ACHN (cell line): ENCODE measurements around the gene RAD51B.

Experiments
- DNase-seq: peaks from one replicate; pipeline ENCODE4 v3.0.0-alpha.2; 2015
- in situ Hi-C: cut with HindIII; loops from 2 replicates; pipeline ENCODE4 v1.10.0; 2017; ENCODE audit warnings: low sequenced_read_pairs, low pct_ligation_motif_present, low pct_unique_long_range_greater_than_20kb

The RAD51B gene

DNA sequence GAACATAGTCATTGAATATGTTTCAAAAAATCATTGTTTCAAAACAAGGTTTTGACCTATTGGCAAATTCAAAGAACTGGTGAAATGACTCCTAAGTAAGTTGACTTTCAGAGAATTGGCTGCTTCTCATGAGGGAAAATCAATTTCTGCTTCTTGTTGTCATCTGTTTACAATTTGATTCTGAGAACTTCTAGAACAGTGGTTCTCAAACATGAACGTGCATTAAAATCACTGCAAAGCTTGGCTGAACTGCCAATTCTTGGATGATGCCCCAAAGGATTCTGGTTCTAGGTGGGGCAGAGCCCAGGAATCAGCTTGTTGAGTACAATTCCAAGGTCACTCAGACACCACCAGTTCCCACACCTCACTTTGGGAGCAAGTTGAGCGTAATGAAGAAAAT, 889.4 kb downstream of the RAD51B start:
- in situ Hi-C loops, result no loop called here

DNA sequence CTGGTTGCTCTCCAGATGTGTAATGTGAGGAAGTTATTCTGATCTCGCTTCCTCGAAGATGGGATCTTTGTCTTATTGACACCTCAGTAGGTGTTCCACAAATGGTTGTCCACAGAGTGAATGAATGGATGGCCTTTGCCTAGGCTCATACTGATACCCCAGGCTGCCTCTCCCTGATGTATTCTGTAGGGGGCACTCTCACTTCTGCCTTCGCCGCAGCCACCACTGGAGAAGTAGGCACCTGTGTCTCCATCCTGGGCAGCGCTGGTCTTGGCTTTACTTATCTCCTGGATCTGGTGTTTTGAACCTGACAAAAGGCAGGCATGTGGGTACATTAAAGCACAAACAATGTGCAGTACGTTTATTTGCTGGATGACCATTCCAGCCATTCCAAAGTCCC, 891.2 kb downstream of the RAD51B start:
- DNase-seq, result no peak
- in situ Hi-C loops, result no loop called here

More for the DNA sequence above, 889.4 kb downstream of the RAD51B start:
- DNase-seq, result no peak

DNA sequence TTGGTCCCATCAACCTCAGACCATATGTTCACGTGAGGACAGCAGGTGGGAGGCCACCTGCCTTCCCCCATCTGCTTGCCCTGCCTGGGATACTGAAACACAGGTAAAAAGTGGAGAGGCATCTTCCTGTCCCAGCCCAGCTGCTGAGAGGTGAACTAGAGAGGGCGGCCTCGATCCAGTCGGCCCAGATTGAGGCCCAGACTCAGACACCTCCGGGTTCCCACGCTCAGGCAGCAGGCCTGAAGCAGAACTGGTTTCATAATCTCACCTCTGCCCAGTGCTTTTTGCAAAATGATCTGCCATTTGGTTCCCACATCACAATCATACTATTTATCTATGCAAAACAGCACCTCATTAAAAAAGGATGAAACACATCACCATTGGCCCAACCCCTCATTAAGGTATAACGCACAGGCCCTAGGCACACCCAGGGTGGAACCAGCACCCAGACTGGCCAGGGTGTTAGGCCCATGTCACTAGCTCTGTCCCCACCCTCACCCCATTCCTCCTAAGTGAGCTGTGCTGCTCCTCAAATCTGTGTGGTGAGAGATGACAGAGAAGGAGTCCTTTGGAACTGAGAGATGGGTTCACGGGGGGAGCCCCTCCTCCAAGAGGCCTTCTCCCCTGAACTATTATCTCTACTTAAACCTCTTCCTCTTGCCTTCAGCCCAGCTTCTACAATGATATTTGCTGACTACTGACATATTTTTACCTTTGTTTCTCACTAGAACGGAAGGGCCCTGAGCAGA, 892.2 kb downstream of the RAD51B start:
- in situ Hi-C loops, result no loop called here
- DNase-seq, result no peak

DNA sequence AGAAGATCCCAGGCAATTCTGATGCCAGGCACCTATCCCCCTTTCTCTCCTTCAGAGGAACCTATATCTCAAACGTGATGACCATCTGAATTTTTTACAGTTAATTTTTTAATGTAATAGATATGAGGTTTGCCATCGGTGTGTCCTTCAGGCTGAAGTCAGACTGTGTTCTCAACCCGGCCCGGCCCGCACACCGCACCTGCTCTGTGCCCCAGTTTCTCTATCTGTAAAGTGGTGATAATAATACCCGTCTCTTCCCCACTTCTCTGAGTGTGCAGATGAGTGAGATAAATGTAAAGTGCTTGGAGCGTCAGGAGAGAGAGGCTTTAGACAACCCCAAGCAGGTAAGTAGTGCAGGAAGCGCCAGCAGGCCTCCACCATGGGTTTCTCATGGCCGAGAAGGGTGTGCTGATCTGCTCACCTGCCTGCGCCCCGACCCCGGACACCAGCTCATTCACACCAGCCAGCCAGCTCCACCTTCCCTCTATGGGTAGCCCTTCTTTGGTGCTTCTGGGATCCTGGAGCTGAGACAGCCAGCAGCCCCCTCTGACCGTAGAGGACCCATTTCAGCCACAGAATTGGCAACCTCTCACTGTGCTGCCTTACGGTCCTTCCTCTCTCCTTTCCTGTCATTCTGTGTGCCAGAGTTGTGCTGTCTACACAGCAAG, 893.3 kb downstream of the RAD51B start:
- no peak for DNase-seq
- in situ Hi-C loops, result no loop called here

DNA sequence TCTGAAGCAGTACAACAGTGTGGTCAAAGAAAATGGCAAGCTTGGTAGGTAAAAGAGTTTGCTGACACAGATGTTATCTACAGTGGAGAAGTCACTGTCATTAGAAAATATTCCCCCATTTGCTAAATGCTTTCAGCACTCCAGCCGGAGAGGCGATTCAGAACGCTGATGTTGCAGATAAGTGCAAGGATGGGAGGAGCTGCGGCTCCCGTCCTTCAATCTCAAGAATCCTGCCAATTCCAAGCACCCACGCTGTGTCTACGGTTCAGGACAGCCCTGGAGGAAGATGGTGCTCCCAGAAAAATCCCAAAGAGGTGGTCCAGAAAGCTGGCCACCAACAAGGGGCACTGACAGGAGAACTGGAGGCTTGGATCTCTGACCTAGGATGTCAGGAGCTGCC, 894.2 kb downstream of the RAD51B start:
- in situ Hi-C loops, result no loop called here
- no peak for DNase-seq

DNA sequence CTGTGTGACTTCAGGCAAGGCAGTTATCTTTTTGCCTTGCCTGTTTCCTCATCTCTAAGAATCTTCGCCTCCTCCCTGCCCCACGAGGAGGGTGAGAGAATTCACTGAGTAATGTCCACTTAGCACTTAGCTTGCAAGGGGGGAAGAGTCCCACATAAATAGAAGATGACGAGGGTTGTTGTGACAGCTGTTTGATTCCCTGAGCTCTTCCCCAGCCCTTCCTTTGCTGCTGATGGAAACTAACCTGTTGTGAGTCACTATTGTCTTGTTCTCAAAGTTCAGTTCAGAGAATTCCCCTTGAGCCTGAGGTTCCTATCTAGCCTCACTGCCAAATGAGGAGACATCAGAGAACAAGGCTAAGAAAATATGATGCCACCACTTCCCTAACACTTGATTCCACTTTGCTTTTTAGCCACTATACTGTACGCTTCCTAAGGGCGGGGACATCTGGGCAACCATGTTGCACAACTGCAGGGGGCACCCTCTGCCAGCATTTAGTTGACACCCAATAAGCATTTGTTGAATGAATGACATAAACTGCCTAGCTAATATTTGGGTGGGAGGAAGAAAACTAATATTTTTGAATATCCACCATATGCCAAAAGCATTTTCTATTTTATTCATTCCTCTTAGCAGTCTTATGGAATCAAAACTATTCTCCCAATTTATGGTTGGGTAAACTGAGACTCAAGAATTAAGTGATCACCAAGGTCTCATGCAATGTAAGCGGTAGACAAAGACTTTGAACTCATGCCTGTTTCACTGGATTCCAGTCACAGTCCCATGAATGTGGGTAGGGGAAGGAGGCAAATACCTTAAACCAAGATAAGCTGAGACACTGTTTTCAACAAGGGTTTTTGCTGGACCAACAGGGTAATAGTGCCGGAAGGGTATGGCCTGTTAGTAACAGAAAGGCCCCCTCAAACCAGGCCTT, 895.7 kb downstream of the RAD51B start:
- in situ Hi-C loops, result no loop called here
- DNase-seq, result no peak

DNA sequence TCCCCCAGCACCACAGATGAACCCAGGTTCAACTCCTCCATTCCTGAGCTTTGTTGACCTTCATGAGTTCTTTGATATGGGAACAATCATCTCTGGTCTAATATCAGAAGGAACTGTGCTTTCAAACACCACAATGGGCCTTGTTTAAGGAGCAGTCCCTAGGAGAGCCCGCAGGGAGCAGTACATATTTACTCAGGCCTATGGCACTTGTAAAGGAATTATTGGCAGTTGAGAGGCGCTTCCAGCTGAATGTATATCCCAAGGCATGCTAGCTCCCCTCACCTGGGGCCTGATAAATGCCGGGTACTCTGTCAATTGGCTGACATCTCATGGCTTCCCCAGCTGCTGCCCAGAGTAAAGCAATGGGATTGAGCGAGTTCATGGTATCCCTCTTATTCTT, 897.1 kb downstream of the RAD51B start:
- in situ Hi-C loops, result no loop called here
- no peak for DNase-seq

DNA sequence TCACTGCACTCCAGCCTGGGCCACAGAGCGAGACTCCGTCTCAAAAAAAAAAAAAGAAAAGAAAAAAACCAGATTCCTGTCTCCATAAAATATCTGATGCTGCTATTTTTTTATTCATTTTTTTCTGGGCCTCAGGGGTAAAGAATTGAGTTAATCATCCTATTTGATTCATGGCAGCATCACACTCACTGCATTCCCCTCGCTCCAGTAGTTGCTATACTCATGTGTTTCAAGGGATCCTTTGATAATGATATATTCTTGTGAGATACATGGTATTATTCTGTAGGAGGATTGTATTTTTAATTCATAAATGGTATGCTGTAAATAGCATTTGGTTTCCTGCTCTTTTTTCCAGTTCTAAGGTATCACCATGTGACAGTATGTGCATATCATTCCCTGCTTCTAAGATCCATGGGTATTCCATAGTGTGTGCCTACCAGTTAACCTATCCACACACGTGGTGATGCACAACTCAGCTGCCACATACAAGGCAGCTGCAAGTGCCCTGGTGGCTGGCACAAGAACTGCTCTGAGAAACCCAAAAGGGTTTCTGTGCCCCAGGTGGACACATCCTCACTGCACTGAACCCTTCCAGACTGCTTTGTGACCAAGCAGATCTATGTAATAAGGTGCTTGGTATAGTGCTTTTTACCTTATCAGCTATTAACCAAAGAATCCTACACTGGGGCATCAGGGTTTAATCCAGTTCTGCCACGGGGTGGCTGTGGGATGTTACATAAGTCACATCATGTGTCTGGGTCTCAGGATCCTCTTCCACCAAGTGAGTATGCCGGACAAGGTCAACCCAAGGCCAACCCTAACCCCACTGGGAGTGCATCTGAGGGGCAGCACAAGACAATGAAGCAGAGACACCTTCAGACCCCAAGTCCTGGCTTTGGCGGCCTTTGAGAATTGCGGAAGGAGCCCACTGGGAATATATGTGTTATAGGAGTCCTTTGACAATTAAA, 898.7 kb downstream of the RAD51B start:
- in situ Hi-C loops, result no loop called here
- peak; percentile 26 for DNase-seq

DNA sequence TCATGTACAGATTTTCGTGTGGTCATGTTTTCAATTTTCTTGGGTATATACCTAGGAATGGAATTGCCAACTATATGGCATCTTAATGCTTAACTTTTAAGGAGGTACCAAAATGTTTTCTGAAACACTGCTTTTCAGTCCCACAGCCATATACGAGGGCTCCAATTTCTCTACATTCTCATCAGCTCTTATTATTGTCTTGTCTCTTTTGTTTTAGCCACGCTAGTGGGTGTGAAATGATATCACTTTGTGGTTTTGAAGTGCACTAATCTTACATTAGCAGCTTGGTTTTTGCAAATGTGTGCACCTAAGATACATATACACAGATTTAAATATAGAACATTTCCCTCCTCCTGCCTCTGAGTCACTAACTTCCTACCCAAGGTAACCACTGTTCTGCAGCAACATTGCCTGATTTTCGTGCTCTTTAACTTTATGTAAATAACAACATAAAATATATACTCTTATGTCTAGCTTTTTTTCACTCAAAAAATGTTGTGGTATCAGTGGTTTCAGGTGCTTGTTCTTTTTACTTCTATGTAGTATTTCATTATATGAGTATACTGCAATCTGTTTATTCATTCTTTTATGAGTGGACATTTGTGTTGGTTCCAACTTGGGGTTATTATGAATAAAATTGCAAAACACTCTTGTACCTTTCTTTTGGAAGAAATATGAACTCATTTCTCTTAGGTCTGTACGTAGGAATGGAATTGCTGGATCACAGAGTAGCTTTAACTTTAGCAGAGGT, 900.2 kb downstream of the RAD51B start:
- in situ Hi-C loops, result no loop called here
- no peak for DNase-seq

DNA sequence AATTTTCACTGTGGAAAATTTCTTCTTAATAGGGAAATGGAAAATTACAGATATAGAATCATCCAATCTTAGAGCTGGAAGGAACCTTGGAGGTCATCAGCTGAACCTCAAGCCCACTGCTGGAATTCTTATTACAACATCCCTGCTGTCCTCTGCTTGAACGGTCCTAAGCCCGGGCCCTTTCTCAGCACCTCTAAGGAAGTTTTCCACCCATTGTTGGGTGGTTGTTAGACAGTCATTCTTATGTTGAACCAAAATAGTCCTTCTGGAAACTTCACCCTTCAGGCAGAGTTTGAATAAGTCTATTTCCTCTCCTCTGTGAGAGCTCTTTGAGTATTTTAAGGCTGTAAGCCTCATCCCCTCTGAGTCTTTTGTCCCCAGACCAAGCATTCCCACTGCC, 902.6 kb downstream of the RAD51B start:
- in situ Hi-C loops, result no loop called here

DNA sequence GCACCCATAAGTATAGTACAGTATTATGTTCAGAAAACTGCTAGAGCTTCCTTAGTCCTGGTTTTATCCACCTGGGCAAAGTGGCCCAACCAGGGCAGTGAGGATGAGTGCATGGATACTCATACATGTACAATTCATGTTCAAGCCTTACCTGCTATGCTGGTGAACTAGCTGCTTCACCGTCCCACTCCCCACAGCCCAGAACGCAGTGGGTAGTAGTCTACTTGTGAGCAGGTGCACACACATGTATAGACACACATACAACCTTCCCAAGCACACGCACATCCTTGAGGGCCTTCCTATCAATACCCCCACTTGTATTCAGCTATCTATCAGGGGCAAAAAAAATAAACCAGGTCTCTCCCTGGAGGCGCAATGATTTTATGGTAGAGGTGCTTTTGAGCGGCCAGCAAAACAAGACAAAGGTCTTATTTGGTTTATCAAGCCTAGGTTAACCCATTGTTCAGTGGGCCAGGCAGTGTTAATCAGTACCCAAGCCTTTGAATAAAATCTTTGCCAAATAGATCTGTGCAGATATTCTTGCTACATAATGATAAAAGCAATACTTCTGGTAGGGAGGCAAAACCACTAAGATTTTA, 903.5 kb downstream of the RAD51B start:
- no peak for DNase-seq
- in situ Hi-C loops, result no loop called here

More for the DNA sequence above, 902.6 kb downstream of the RAD51B start:
- no peak for DNase-seq

DNA sequence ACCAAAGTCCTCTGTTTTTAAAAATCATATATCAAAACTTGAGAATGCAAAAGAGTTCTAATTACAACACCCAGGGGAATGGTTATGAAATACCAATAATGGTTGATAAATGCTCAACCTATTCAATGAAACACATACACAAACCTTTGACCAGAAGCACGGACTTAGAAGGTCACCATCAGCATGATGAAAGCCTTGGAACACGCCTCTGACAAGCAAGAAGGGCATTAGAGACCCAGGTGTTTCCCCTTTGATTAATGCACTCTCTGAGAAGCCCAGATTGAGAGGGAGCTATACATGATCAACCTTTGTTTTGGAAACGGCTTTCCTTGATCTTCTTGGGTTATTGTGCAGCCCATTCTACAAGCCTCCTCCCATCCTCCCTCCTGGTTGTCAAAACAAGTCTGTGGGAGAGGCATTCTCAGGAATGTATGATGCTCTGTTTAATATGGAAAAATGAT, 904.3 kb downstream of the RAD51B start:
- no peak for DNase-seq
- in situ Hi-C loops, result no loop called here

DNA sequence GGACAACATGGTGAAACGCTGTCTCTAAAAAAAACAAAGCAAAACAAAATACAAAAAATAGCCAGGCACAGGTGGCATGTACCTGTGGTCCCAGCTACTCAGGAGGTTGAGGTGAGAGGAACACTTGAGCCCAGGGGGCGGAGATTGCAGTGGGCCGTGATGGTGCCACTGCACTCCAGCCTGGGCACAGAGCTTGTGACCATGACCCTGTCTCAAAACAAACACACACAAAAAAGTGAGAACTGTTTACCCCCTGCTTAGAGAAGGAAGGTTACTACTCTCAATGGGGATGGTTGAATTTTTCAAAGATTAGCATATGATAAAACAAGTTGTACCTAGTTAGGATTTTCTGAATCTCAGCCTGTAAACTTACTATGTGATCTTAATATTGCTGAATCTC, 905.3 kb downstream of the RAD51B start:
- in situ Hi-C loops, result no loop called here
- DNase-seq, result no peak

DNA sequence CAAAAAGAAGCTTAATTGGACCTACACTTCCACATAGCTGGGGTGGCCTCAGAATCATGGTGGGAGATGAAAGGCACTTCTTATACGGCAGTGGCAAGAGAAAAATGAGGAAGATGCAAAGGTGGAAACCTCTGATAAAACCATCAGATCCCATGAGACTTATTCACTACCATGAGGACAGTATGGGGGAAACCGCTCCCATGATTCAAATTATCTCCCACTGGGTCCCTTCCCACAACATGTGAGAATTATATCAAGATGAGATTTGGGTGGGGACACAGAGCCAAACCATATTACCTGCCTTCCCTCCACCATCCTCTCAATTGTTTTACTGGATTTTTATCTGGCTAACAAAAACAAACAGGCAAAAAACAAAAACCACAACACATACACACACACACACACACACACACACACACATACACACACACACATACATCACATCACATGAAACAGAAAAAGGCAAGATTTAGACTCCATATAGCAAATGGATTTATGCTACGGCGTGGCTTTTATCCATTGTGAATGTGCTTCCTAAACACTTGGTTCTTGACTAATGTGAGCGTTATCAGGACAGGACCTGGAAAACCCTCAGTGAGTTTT, 906.6 kb downstream of the RAD51B start:
- in situ Hi-C loops, result no loop called here

DNA sequence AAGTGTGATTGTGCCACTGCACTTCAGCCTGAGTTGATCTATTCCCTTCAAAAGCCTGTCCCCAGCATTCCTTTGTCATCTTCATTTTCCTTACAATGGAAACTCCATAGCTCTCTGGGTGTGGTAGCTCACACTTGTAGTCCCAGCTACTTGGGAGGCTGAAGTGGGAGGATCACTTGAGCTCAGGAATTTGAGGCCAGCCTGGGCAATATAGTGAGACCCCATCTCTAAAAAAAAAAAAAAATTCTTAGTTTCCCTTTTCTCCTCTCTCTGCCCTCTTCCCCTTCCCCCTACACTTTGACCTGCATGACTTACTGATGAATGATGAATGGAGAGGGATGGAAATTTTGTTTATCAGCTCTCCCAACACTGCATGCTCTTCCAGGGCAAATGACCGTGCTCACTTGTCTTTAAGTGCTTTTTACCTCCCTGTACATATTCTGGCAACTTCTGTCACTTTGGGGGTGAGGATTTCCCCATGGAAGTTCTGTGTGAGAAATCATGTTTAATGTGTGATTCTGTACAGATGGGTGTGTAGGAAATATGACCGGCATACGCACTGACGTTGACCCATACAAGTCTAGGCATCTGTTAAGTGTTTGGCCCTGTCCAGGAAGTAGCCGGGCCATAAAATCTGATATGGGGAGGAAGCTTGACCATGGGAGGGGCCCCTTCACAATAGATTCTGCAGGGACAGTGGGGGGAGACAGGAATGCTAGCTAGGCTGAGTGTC, 907.9 kb downstream of the RAD51B start:
- no peak for DNase-seq
- in situ Hi-C loops, result no loop called here

More for the DNA sequence above, 906.6 kb downstream of the RAD51B start:
- DNase-seq, result no peak
